Ovary (tissue), 3 donors: ENCODE data around the gene ZNF518A.

Source experiments
- CTCF ChIP-seq, 3 donors: fragments of 450-650 bp in 2 of 3; fragments of 200-600 bp in 1 of 3; IDR thresholded peaks; one replicate each; pipeline versions ENCODE4 v1.5.1 to v1.8.0; 2016 to 2022; ENCODE audit warnings: antibody characterized with exemption in 3 of 3, mild to moderate bottlenecking in 1 of 3
- POLR2A ChIP-seq: fragments of 450-650 bp; IDR thresholded peaks from one replicate; pipeline ENCODE4 v1.6.1; 2017; ENCODE audit warnings: antibody characterized with exemption, mild to moderate bottlenecking, moderate library complexity
- donor health status: DM: no; HTN: no; CAD: no.

GRCh38 chr10:96131621-96132020 is 1.5 kb downstream of the ZNF518A start:
- TF ChIP-seq POLR2A (no peak), CTCF (IDR thresholded peaks at IDR 0.05) (no peak)
